Measurements from ENCODE around the gene FGF12. TPM values are rescaled to one million over a fixed set of nuclear protein-coding genes. Genes with fewer than 3 reads are reported as not detected.

FGF12 gene
- total and polyA plus RNA-seq, 2 donors (not counting 1 experiment from before 2014, with no cell fraction given): 0.03 TPM; not detected in 1

GRCh38 chr3:192219926-192220325 is 507.4 kb downstream of the FGF12 start:
- no peaks in the 10 kb centered on the region for H3K79me2 ChIP-seq (ENCODE audit: control insufficient read depth, insufficient read depth, low read length)
- H3K9ac ChIP-seq (ENCODE audit: low read length): no peak overlapping the region
- H3K36me3 ChIP-seq (replicated peaks in 1 of 2; ENCODE audit: control extremely low read depth in 1 of 2, control insufficient read depth in 1 of 2, extremely low read depth in 1 of 2, insufficient read depth in 2 of 2, low read length in 1 of 2): no peaks in the 10 kb centered on the region
- H3K27me3 Mint-ChIP-seq: no peaks in the 10 kb centered on the region
- intact Hi-C loops (cut with micrococcal nuclease): no loop called here
- no peaks in the 10 kb centered on the region for H3K4me1 Mint-ChIP-seq
- no peaks in the 10 kb centered on the region for H3K4me1 ChIP-seq (ENCODE audit: control insufficient read depth in 2 of 2, insufficient read depth in 2 of 2, low read length in 2 of 2)
- H3K4me3 Mint-ChIP-seq: no peak overlapping the region
- ChIA-PET POLR2A (no interaction called here), CTCF (no interaction called here)
- ATAC-seq (ENCODE audit: low read depth) (no peak), DNase-seq (no peak)
- H3K4me2 ChIP-seq (replicated peaks; ENCODE audit: low read depth, low read length, poor library complexity, severe bottlenecking): no peak overlapping the region
- no peak overlapping the region for H3K27ac ChIP-seq (ENCODE audit: low read length in 2 of 2)
- H4K20me1 ChIP-seq (ENCODE audit: control insufficient read depth, insufficient read depth, low read length, poor library complexity, severe bottlenecking): no peaks in the 10 kb centered on the region
- no peak overlapping the region for H2AFZ ChIP-seq (ENCODE audit: insufficient read depth, low read depth, low read length, poor library complexity, severe bottlenecking)
- H3K9me3 ChIP-seq (ENCODE audit: control extremely low read depth in 1 of 3, control insufficient read depth in 2 of 3, insufficient read depth in 1 of 3, low read length in 2 of 3): peaks cover 0 to 1% (median 0%) of the 10 kb centered on the region in 3 donors
- H3K27me3 ChIP-seq (replicated peaks in 1 of 4; ENCODE audit: control extremely low read depth in 1 of 4, control insufficient read depth in 3 of 4, insufficient read depth in 4 of 4, low read length in 3 of 4): no peaks in the 10 kb centered on the region
- H3K4me3 ChIP-seq (ENCODE audit: control extremely low read depth in 1 of 5, extremely low read depth in 1 of 5, insufficient read depth in 1 of 5, low read depth in 2 of 5, low read length in 4 of 5): no peak overlapping the region
- TF ChIP-seq CTCF (IDR thresholded peaks at IDR 0.05) (no peak), EZH2 (IDR thresholded peaks at IDR 0.05; ENCODE audit: borderline replicate concordance, insufficient read depth, low read depth, low read length, poor library complexity, severe bottlenecking) (no peak)
- H3K9me3 Mint-ChIP-seq (ENCODE audit: insufficient read depth): no peaks in the 10 kb centered on the region
- no peak overlapping the region for H3K27ac Mint-ChIP-seq

- H3K27ac ChIP-seq (ENCODE audit: low read length in 2 of 2): no peak overlapping the region
- no peak for ATAC-seq (ENCODE audit: low read depth)
- H3K4me1 ChIP-seq (ENCODE audit: control insufficient read depth in 2 of 2, insufficient read depth in 2 of 2, low read length in 2 of 2): no peaks in the 10 kb centered on the region
- H3K79me2 ChIP-seq (ENCODE audit: control insufficient read depth, insufficient read depth, low read length): no peaks in the 10 kb centered on the region
- no peak overlapping the region for H2AFZ ChIP-seq (ENCODE audit: insufficient read depth, low read depth, low read length, poor library complexity, severe bottlenecking)
- no peaks in the 10 kb centered on the region for H3K9me3 Mint-ChIP-seq (ENCODE audit: insufficient read depth)
- no peak for DNase-seq
- H3K9ac ChIP-seq (ENCODE audit: low read length): no peak overlapping the region
- peaks cover 0 to 1% (median 0%) of the 10 kb centered on the region in 3 donors for H3K9me3 ChIP-seq (ENCODE audit: control extremely low read depth in 1 of 3, control insufficient read depth in 2 of 3, insufficient read depth in 1 of 3, low read length in 2 of 3)
- intact Hi-C loops (cut with micrococcal nuclease): no loop called here
- POLR2A ChIA-PET: no interaction called here
- no peaks in the 10 kb centered on the region for H3K27me3 Mint-ChIP-seq
- CTCF ChIA-PET: no interaction called here
- no peaks in the 10 kb centered on the region for H3K4me1 Mint-ChIP-seq
- H3K4me2 ChIP-seq (replicated peaks; ENCODE audit: low read depth, low read length, poor library complexity, severe bottlenecking): no peak overlapping the region
- WGBS (ENCODE audit: insufficient coverage): no CpG with 5 or more reads among the region's 2 CpGs
- H3K27ac Mint-ChIP-seq: no peak overlapping the region
- H3K27me3 ChIP-seq (replicated peaks in 1 of 4; ENCODE audit: control extremely low read depth in 1 of 4, control insufficient read depth in 3 of 4, insufficient read depth in 4 of 4, low read length in 3 of 4): no peaks in the 10 kb centered on the region
- H3K4me3 ChIP-seq (ENCODE audit: control extremely low read depth in 1 of 5, extremely low read depth in 1 of 5, insufficient read depth in 1 of 5, low read depth in 2 of 5, low read length in 4 of 5): no peak overlapping the region
- no peak overlapping the region for H3K4me3 Mint-ChIP-seq
- H4K20me1 ChIP-seq (ENCODE audit: control insufficient read depth, insufficient read depth, low read length, poor library complexity, severe bottlenecking): no peaks in the 10 kb centered on the region
- H3K36me3 ChIP-seq (replicated peaks in 1 of 2; ENCODE audit: control extremely low read depth in 1 of 2, control insufficient read depth in 1 of 2, extremely low read depth in 1 of 2, insufficient read depth in 2 of 2, low read length in 1 of 2): no peaks in the 10 kb centered on the region
- TF ChIP-seq CTCF (IDR thresholded peaks at IDR 0.05): no peak
- TF ChIP-seq EZH2 (IDR thresholded peaks at IDR 0.05; ENCODE audit: borderline replicate concordance, insufficient read depth, low read depth, low read length, poor library complexity, severe bottlenecking): no peak
Measured at GRCh38 chr3:192216067-192216466, 511.3 kb downstream of the FGF12 start.
